Measurements from ENCODE around the gene TNK1. TPM values are rescaled to one million over a fixed set of nuclear protein-coding genes. Genes with fewer than 3 reads are reported as not detected.

TNK1 gene
- total RNA-seq, 1 experiment from 2014 or later: not detected

- no peak for DNase-seq (ENCODE audit: low read depth)
Observed at GRCh38 chr17:7431231-7431630, 50.3 kb downstream of the TNK1 start.

GRCh38 chr17:7432296-7432695 is 51.4 kb downstream of the TNK1 start:
- DNase-seq (ENCODE audit: low read depth): no peak

GRCh38 chr17:7435676-7436555 is 55.0 kb downstream of the TNK1 start:
- no peak for DNase-seq (ENCODE audit: low read depth)

GRCh38 chr17:7436556-7437368 is 55.9 kb downstream of the TNK1 start:
- peak; percentile 74 for DNase-seq (ENCODE audit: low read depth)

- DNase-seq (ENCODE audit: low read depth): no peak
Observed at GRCh38 chr17:7437369-7437863, 56.5 kb downstream of the TNK1 start.

GRCh38 chr17:7437950-7438614 is 57.2 kb downstream of the TNK1 start:
- DNase-seq (ENCODE audit: low read depth): peak; percentile 59

GRCh38 chr17:7438656-7439460 is 58.0 kb downstream of the TNK1 start:
- DNase-seq (ENCODE audit: low read depth): no peak

Other genes starting within 250 kb of the TNK1 start
- gene ASGR1, start 201.7 kb upstream of the TNK1 start, total RNA-seq (2014; rRNA removed): 0.29 and 1.4 TPM in 2 replicates
- 16.6 and 17.3 TPM in 2 replicates for gene DLG4, start 161.3 kb upstream of the TNK1 start, total RNA-seq (2014; rRNA removed)
- gene ACADVL, start 161.2 kb upstream of the TNK1 start, total RNA-seq (2014; rRNA removed): 485 and 564 TPM in 2 replicates
- gene DVL2, start 146.6 kb upstream of the TNK1 start, total RNA-seq (2014; rRNA removed): 64.8 and 71.4 TPM in 2 replicates
- 54.7 and 56.4 TPM in 2 replicates for gene PHF23, start 141.6 kb upstream of the TNK1 start, total RNA-seq (2014; rRNA removed)
- gene GABARAP, start 138.6 kb upstream of the TNK1 start, total RNA-seq (2014; rRNA removed): 161 and 171 TPM in 2 replicates
- gene CTDNEP1, start 129.4 kb upstream of the TNK1 start, total RNA-seq (2014; rRNA removed): 59.1 and 65.5 TPM in 2 replicates
- gene ELP5, start 128.9 kb upstream of the TNK1 start, total RNA-seq (2014; rRNA removed): 52.6 and 58.2 TPM in 2 replicates
- not detected in 2 replicates for gene CLDN7, start 118.6 kb upstream of the TNK1 start, total RNA-seq (2014; rRNA removed)
- gene SLC2A4, start 99.4 kb upstream of the TNK1 start, total RNA-seq (2014; rRNA removed): 0.11 TPM in 1 of 2 replicates, not detected in the other
- not detected in 2 replicates for gene YBX2, start 86.5 kb upstream of the TNK1 start, total RNA-seq (2014; rRNA removed)
- gene EIF5A, start 73.5 kb upstream of the TNK1 start, total RNA-seq (2014; rRNA removed): 968 and 1,043 TPM in 2 replicates
- 98.7 and 119 TPM in 2 replicates for gene GPS2, start 65.7 kb upstream of the TNK1 start, total RNA-seq (2014; rRNA removed)
- 15.1 and 15.7 TPM in 2 replicates for gene NEURL4, start 51.8 kb upstream of the TNK1 start, total RNA-seq (2014; rRNA removed)
- 1.5 TPM in 1 of 2 replicates, not detected in the other for gene ACAP1, start 44.6 kb upstream of the TNK1 start, total RNA-seq (2014; rRNA removed)
- gene KCTD11, start 28.9 kb upstream of the TNK1 start, total RNA-seq (2014; rRNA removed): 8.3 and 9.0 TPM in 2 replicates
- not detected in 2 replicates for gene TMEM95, start 25.9 kb upstream of the TNK1 start, total RNA-seq (2014; rRNA removed)
- 38.1 and 54.4 TPM in 2 replicates for gene PLSCR3, start 13.4 kb downstream of the TNK1 start, total RNA-seq (2014; rRNA removed)
- 65.1 and 88.9 TPM in 2 replicates for gene TMEM256, start 23.0 kb downstream of the TNK1 start, total RNA-seq (2014; rRNA removed)
- 7.6 and 8.3 TPM in 2 replicates for gene NLGN2, start 26.8 kb downstream of the TNK1 start, total RNA-seq (2014; rRNA removed)
- gene SPEM1, start 39.2 kb downstream of the TNK1 start, total RNA-seq (2014; rRNA removed): not detected in 2 replicates
- not detected in 2 replicates for gene SPEM2, start 44.5 kb downstream of the TNK1 start, total RNA-seq (2014; rRNA removed)
- gene SPEM3, start 47.8 kb downstream of the TNK1 start, total RNA-seq (2014; rRNA removed): not detected in 2 replicates
- gene TMEM102, start 54.3 kb downstream of the TNK1 start, total RNA-seq (2014; rRNA removed): 0.75 and 0.90 TPM in 2 replicates
- 23.4 and 23.8 TPM in 2 replicates for gene FGF11, start 58.4 kb downstream of the TNK1 start, total RNA-seq (2014; rRNA removed)
- gene CHRNB1, start 64.0 kb downstream of the TNK1 start, total RNA-seq (2014; rRNA removed): 51.9 and 60.3 TPM in 2 replicates
- 25.3 and 27.8 TPM in 2 replicates for gene ZBTB4, start 98.5 kb downstream of the TNK1 start, total RNA-seq (2014; rRNA removed)
- not detected in 2 replicates for gene SLC35G6, start 100.4 kb downstream of the TNK1 start, total RNA-seq (2014; rRNA removed)
- 63.7 and 81.4 TPM in 2 replicates for gene POLR2A, start 103.3 kb downstream of the TNK1 start, total RNA-seq (2014; rRNA removed)
- 14.8 and 20.7 TPM in 2 replicates for gene TNFSF12, start 168.0 kb downstream of the TNK1 start, total RNA-seq (2014; rRNA removed)
- gene TNFSF13, start 177.7 kb downstream of the TNK1 start, total RNA-seq (2014; rRNA removed): not detected in 2 replicates
- 108 and 131 TPM in 2 replicates for gene SENP3, start 180.8 kb downstream of the TNK1 start, total RNA-seq (2014; rRNA removed)
- 48.2 and 56.4 TPM in 2 replicates for gene CD68, start 198.5 kb downstream of the TNK1 start, total RNA-seq (2014; rRNA removed)
- 371 and 379 TPM in 2 replicates for gene MPDU1, start 202.8 kb downstream of the TNK1 start, total RNA-seq (2014; rRNA removed)
- gene SOX15, start 209.0 kb downstream of the TNK1 start, total RNA-seq (2014; rRNA removed): 0.96 and 2.0 TPM in 2 replicates
- 49.4 and 51.8 TPM in 2 replicates for gene FXR2, start 233.8 kb downstream of the TNK1 start, total RNA-seq (2014; rRNA removed)
- 37.8 and 48.0 TPM in 2 replicates for gene SAT2, start 246.7 kb downstream of the TNK1 start, total RNA-seq (2014; rRNA removed)
- 0.23 TPM in 1 of 2 replicates, not detected in the other for gene SHBG, start 249.0 kb downstream of the TNK1 start, total RNA-seq (2014; rRNA removed)